ENCODE measurements around the gene ITGA2B.

The ITGA2B gene

DNA sequence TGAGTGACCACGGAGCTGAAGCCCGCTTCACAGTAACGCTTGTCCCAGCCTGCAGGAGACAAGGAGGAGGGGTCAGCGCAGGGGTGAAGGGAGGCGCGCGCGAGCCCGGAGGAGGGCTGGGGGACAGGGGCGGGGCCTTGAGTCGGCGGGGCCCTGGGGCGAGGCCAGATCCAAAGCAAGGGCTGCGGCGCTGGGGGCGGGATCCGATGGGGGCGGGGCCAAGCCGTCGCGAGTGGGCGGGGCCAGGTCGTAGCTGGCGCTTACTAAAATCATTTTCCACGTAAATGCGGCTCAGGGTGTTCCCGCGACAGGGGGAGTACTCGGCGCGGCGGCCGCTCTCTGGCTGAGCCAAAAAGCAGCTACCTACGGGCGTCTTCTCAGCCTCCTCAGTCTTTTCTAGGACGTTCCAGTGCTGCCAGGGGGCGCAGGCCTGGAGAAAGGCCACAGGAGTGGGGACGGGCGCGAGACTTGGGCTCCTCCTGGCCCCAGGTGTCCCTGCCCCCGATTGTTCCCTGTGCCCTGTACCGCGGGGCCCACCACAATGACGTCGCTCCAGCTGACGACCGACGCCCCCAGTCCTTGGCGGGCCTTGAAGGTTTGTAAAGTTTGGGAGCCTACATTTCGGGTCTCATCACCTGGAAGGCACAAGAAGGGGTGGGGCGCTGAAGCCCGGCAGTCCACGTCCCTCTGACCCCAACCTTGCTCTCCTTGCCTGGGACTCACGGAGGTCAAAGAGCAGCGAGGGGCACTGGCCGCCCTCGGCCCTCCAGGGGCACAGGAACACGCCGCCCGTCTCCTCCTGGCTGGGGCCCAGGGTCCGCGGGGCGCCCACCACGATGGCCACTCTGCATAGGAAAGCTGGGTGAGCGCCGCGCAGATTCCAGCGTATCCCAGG lies 3.9 kb downstream of the ITGA2B start:
- no peak overlapping the region for H3K9ac ChIP-seq (ENCODE audit: low read depth, low read length, poor library complexity, severe bottlenecking)
- H3K4me3 ChIP-seq (ENCODE audit: low read length, poor library complexity, severe bottlenecking): no peak overlapping the region
- H3K4me1 ChIP-seq (ENCODE audit: insufficient read depth, low read length, poor library complexity, severe bottlenecking): peaks cover 17% of the 10 kb centered on the region

DNA sequence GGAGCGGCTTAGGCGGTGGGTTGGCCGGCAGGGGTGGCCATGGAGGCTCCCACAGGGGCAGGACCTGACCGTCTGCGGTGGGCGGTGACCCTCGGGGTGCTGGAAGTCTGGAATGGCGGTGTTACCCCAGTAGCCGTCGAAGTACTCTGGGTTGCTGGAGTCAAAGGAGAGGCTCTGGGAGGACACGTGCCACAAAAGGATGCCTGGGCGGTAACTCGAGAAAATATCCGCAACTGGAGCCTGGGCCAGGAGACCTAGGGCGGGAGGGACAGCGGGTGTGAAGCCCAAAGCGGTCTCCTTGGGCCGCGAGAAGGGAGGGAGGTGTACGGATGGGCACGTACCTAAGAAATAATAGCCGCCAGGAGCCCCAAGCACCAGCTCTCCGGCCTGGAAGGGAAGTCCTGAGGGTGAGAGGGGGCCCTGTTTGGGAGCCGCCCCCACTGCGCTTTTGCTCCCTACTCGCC lies 4.6 kb downstream of the ITGA2B start:
- H3K79me2 ChIP-seq (ENCODE audit: insufficient read depth, low read length): no peaks in the 10 kb centered on the region
- H3K9ac ChIP-seq (ENCODE audit: low read depth, low read length, poor library complexity, severe bottlenecking): no peak overlapping the region
- no peak overlapping the region for H3K4me3 ChIP-seq (ENCODE audit: low read length, poor library complexity, severe bottlenecking)
- no peaks in the 10 kb centered on the region for H4K20me1 ChIP-seq (ENCODE audit: insufficient read depth, low read length, poor library complexity, severe bottlenecking)
- no peak overlapping the region for H2AFZ ChIP-seq (ENCODE audit: low read length)
- no peaks in the 10 kb centered on the region for H3K27me3 ChIP-seq (ENCODE audit: insufficient read depth, low read length, poor library complexity, severe bottlenecking)
- no peaks in the 10 kb centered on the region for H3F3A ChIP-seq (ENCODE audit: low read depth)
- no peaks in the 10 kb centered on the region for H3K9me3 ChIP-seq (ENCODE audit: insufficient read depth, low read depth, low read length)
- H3K9me2 ChIP-seq (replicated peaks; ENCODE audit: low read depth, low read length): no peaks in the 10 kb centered on the region
- peaks cover 10% of the 10 kb centered on the region for H3K4me1 ChIP-seq (ENCODE audit: insufficient read depth, low read length, poor library complexity, severe bottlenecking)
- no peaks in the 10 kb centered on the region for H3K36me3 ChIP-seq (ENCODE audit: insufficient read depth, low read length)
- no peak overlapping the region for H3K4me2 ChIP-seq (ENCODE audit: low read depth, low read length, poor library complexity, severe bottlenecking)
- TF ChIP-seq, protein P1, sequence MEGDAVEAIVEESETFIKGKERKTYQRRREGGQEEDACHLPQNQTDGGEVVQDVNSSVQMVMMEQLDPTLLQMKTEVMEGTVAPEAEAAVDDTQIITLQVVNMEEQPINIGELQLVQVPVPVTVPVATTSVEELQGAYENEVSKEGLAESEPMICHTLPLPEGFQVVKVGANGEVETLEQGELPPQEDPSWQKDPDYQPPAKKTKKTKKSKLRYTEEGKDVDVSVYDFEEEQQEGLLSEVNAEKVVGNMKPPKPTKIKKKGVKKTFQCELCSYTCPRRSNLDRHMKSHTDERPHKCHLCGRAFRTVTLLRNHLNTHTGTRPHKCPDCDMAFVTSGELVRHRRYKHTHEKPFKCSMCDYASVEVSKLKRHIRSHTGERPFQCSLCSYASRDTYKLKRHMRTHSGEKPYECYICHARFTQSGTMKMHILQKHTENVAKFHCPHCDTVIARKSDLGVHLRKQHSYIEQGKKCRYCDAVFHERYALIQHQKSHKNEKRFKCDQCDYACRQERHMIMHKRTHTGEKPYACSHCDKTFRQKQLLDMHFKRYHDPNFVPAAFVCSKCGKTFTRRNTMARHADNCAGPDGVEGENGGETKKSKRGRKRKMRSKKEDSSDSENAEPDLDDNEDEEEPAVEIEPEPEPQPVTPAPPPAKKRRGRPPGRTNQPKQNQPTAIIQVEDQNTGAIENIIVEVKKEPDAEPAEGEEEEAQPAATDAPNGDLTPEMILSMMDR (conservative IDR thresholded peaks at IDR 0.05; ENCODE audit: low read length): no peak
- TF ChIP-seq EZH2phosphoT487 (IDR thresholded peaks at IDR 0.05; ENCODE audit: borderline replicate concordance): no peak

More for the DNA sequence above, 3.9 kb downstream of the ITGA2B start:
- Histone ChIP-seq H3F3A (ENCODE audit: low read depth) (no peaks in the 10 kb centered on the region), H3K79me2 (ENCODE audit: insufficient read depth, low read length) (no peaks in the 10 kb centered on the region), H3K4me2 (ENCODE audit: low read depth, low read length, poor library complexity, severe bottlenecking) (no peak overlapping the region), H2AFZ (ENCODE audit: low read length) (no peak overlapping the region), H3K27me3 (ENCODE audit: insufficient read depth, low read length, poor library complexity, severe bottlenecking) (no peaks in the 10 kb centered on the region), H4K20me1 (ENCODE audit: insufficient read depth, low read length, poor library complexity, severe bottlenecking) (no peaks in the 10 kb centered on the region), H3K9me2 (replicated peaks; ENCODE audit: low read depth, low read length) (no peaks in the 10 kb centered on the region), H3K36me3 (ENCODE audit: insufficient read depth, low read length) (no peaks in the 10 kb centered on the region), H3K9me3 (ENCODE audit: insufficient read depth, low read depth, low read length) (no peaks in the 10 kb centered on the region)
- TF ChIP-seq, protein P1 (conservative IDR thresholded peaks at IDR 0.05; ENCODE audit: low read length): no peak
- no peak for TF ChIP-seq EZH2phosphoT487 (IDR thresholded peaks at IDR 0.05; ENCODE audit: borderline replicate concordance)

DNA sequence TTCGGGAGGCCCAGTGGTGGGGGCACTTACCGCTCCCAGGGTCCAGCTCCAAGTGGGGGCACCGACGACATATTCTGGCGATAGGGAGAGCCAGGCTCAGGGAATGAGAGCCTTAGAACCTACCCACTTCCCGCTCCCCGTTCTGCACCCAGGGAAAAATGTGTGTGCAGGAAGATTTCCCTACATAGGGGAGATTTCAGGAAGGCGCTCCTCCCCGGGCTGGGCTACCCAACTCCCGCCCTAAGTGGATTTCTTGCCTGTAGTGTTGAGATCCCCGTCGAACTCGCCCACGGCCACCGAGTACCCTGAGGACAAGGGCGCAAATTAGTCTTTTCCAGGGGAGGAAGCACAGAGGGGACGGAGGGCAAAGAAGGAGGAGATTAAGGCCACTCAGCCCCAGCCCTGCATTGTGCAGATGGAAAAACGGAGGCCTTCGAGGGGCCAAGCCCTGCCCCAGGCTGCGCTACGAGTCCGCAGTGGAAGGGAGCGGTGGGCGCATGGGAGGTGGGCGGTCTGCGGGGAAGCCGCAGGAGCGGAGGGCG lies 5.1 kb downstream of the ITGA2B start:
- no peaks in the 10 kb centered on the region for H3K27me3 ChIP-seq (ENCODE audit: insufficient read depth, low read length, poor library complexity, severe bottlenecking)
- H3K4me2 ChIP-seq (ENCODE audit: low read depth, low read length, poor library complexity, severe bottlenecking): no peak overlapping the region
- H3F3A ChIP-seq (ENCODE audit: low read depth): no peaks in the 10 kb centered on the region
- TF ChIP-seq, protein P1 (conservative IDR thresholded peaks at IDR 0.05; ENCODE audit: low read length): no peak
- no peak for TF ChIP-seq EZH2phosphoT487 (IDR thresholded peaks at IDR 0.05; ENCODE audit: borderline replicate concordance)
- H3K9me2 ChIP-seq (replicated peaks; ENCODE audit: low read depth, low read length): no peaks in the 10 kb centered on the region
- no peaks in the 10 kb centered on the region for H4K20me1 ChIP-seq (ENCODE audit: insufficient read depth, low read length, poor library complexity, severe bottlenecking)
- peaks cover 5% of the 10 kb centered on the region for H3K4me1 ChIP-seq (ENCODE audit: insufficient read depth, low read length, poor library complexity, severe bottlenecking)
- no peak overlapping the region for H3K4me3 ChIP-seq (ENCODE audit: low read length, poor library complexity, severe bottlenecking)
- H3K36me3 ChIP-seq (ENCODE audit: insufficient read depth, low read length): no peaks in the 10 kb centered on the region
- no peak overlapping the region for H2AFZ ChIP-seq (ENCODE audit: low read length)
- H3K79me2 ChIP-seq (ENCODE audit: insufficient read depth, low read length): no peaks in the 10 kb centered on the region
- H3K9ac ChIP-seq (ENCODE audit: low read depth, low read length, poor library complexity, severe bottlenecking): no peak overlapping the region
- H3K9me3 ChIP-seq (ENCODE audit: insufficient read depth, low read depth, low read length): no peaks in the 10 kb centered on the region

All from Loucy (cell line).